GM08714 (cell line): ENCODE measurements around the gene NUBP2.

ENCODE experiments used
- H3K4me3 ChIP-seq: fragments of 200-500 bp; sonication (Bioruptor generic); 2 replicates; pipeline ENCODE4 v1.5.1; 2014; ENCODE audit warnings: mild to moderate bottlenecking, low read length, inconsistent platforms
- ZNF274 ChIP-seq: IDR thresholded peaks from 2 replicates; pipeline ENCODE4 v1.6.1; 2012; ENCODE audit warnings: mild to moderate bottlenecking, low read depth, low read length

NUBP2 gene

DNA sequence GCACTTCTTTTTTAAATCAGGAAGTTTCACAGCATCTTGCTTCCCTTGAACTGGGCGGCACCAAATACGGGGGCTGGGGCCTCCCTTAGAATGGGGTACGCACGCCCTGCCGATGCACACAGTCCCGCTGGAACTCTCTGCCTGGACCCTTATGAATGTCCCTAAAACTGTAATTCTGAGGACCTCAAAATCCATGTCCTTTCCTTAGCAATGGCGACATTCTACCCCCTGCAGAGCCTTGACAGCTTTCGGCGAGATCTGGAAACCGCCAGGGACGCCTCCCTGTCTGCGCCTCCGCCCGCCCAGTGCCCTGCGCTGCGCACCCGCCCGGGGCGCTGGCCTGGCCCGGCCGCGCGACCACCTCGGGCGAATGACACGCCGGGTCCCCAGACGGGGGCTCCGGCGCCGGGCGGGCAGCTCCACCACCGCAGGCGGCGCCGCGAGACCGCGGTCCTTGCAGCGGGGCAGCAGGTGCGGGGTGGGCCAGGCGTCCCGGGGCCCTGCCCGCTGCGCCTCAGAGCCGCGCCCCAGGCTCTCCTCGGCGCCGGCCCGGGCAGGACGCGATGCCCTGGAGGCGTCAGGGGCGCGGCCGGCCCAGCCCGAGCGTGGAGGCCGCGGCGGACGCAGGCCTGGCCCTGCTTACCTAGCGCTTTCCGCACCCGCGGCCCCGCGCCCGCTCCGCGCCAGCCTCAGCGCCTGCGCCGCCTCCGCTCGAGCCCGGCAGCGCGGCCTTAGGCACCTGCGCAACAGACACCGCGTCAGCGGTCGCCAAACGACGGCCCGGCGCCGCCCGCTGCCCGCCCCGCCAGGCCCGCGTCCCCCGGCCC is 43.3 kb downstream of the NUBP2 start:
- peak overlapping the region; percentile 95 for H3K4me3 ChIP-seq
- TF ChIP-seq ZNF274, result no peak

DNA sequence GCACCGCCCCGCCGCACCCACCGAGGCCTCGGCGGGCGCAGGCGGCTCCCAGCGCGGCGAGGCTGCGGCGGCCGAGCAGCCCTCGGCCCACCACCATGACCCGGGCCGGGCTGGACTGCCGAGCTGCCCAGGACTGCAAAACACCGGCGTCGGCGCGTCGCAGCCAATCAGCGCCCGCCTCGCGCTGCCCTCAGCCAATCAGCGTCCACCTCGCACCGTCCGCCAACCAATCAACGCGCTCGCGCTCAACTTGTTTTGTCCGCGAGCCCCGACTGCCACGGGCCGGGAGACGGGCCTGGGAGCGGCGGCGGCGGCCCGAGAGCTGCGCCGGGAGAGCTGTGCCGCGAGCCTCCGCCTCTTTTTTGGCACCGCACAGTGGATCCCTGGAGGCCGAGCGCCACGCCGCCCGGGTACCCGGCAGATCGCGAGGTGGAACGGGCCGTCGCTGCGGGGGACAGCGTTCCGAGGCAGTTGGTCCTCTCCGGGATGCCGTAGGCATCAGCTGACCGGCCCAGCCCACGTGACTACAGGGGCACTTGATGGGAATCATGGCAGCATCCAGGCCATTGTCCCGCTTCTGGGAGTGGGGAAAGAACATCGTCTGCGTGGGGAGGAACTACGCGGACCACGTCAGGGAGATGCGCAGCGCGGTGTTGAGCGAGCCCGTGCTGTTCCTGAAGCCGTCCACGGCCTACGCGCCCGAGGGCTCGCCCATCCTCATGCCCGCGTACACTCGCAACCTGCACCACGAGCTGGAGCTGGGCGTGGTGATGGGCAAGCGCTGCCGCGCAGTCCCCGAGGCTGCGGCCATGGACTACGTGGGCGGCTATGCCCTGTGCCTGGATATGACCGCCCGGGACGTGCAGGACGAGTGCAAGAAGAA is 44.2 kb downstream of the NUBP2 start, which contains the start of the genes FAHD1 and HAGH:
TSS of gene FAHD1 (plus strand) at position 516 of the 883 bp plus-strand sequence. CDS start at position 549, 33 bp downstream.
TSS of gene HAGH (minus strand) at position 135 of the 883 bp plus-strand sequence. CDS start at position 97, 38 bp downstream.
- TF ChIP-seq ZNF274, result no peak

DNA sequence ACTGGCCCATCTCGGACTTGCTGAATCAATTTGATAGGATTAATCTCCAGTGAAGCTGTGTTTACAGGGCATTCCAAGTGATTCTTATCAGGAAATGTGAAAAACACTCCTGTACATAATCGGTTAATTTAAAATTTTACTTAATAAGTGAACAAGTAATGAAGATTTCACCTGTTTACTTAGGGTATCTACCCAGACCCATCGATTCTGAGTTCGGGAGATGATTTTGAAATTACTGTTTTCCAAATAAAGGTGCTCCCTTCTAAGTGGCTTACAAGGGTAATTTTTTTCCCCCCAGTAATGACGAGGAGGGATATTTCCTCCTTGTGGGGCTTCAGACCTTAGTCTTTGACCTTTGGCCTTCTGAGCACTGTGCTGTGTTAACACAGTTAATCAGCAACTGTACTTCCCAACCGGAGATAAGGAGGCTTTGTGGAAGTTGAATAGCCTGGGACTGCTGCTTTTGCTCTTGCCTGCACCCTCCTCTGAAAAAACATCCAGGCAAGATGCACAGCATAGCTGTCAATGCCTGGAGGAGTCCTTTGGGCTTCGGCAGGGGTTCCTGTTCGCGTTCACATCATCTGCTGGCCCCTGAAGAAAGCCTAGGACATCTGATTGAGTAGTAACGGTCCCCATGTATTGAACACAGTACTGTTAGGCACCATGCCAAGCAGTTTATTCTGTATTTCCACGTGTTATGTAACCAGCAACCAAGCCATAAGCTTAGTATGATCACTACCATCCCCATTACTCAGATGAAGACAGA is 46.1 kb downstream of the NUBP2 start:
- H3K4me3 ChIP-seq, result no peak overlapping the region
- TF ChIP-seq ZNF274, result no peak

More for the DNA sequence above, 44.2 kb downstream of the NUBP2 start, which contains the start of the genes FAHD1 and HAGH:
- H3K4me3 ChIP-seq, result peak within 1 kb of the TSS; percentile 95

DNA sequence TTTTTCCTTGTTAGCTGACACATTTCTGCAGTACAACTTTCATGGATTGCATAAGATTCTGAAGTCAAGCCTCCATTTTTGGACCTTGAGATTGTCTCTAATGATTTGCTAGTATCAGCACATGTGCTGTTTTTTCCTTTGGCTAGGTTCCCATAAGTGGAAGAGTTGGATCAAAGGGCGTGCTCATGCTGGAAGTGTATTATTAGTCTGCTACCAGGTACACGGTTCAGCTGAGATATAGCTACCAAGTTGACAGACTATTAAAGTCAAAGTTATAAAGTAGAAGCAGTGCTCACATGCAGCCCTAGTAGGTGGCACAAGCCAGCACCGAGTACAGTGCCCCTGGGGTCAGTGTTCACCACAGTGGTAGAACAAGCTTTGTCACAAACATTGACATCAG is 47.5 kb downstream of the NUBP2 start:
- TF ChIP-seq ZNF274, result no peak
- H3K4me3 ChIP-seq, result no peak overlapping the region

DNA sequence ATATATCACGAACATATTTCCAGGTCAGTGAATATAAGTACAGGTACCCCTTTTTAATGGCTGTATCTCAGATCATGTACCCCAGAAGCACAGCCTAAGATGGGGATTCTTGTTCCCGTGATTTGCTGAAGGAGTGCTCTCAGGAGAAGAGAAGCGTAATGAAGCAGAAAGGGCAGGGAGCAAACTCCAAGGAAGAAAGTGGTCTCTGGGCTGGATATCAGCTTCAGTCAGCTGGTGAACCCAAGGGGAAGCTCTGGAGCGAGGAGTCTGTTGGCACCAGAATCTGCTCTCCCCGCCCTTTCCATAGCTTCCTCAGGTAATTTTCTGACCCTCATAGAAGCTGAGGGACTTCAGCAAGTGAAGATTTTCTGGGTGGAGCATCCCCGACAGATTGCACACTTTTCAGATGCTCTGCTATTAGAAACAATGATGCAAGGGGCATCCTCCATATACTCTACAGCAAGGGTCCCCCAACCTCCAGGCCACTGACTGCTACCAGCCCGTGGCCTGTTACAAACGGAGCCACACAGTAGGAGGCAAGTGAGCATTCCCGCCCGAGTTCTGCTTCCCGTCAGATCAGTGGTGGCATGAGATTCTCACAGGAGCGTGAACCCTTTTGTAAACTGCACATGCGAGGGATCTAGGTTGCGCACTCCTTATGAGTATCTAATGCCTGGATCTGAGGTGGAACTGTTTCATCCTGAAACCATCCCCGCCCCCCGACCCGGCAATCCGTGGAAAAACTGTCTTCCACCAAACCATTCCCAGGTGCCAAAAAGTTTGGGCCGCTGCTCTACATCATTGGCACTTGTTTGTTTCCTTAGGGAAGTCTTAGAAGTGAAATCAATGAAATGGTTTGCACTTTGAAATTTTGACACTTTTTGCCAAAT is 48.7 kb downstream of the NUBP2 start:
- no peak for TF ChIP-seq ZNF274
- no peak overlapping the region for H3K4me3 ChIP-seq

DNA sequence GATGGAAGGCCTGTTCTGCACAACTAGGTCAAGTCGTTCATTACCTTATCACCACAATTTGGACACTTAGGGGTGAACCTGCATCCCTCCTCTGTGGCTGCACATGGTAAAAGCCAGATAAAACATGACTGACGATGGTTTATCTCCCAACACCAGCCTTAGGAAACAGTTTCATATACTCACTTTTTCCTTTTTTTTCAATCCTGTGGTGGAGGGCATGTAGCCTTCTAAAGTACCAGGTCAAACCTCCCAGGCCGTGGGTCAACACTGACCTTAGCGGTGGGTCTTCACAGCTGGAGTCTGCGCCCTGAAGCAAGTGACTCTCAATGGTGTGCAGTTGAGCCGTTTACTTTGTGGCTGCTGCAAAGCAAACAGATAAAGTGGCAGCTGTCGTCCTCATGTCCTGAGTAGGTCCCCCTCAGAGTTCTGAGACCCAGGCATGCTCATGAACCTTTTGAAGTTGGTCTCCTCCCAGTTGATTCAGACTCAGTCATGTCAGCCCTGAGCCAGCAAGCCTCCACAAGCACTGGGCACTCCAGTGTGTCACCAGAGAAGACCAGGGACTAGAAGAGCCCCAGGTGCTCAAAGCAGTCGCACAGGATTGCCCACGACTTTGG is 50.2 kb downstream of the NUBP2 start:
- no peak for TF ChIP-seq ZNF274

DNA sequence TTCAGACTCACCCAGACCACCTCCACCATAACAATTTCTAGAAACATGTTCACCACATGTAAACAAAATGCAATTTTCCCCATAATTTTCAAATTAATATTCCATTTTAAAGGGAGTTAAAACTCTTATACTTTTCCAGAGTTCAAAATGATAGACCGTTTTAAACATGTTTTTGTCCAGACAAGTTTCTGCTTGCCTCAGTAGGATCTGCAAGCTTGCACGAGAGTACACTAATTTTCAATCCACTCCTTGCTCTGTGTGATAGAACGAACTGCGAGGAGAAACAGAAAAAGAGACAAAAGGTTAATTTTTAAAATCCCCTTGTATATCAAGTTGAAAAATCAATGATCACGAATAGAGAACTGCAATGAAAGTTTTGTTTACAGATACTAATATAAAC is 51.3 kb downstream of the NUBP2 start:
- no peak overlapping the region for H3K4me3 ChIP-seq
- TF ChIP-seq ZNF274, result no peak

More for the DNA sequence above, 50.2 kb downstream of the NUBP2 start:
- H3K4me3 ChIP-seq, result no peak overlapping the region
